HG03039 (cell line): ENCODE data around the gene PMPCB.
A peak's percentile ranks its signal among the peaks of the same experiment; 100 is the strongest.
"Not testable (repeated sequence)": the region's sequence is repeated elsewhere in the genome, so short reads cannot be mapped to it uniquely, and the experiment has no call there.

ENCODE experiments used
- ATAC-seq: cut with Tn5 transposase; IDR thresholded peaks from one replicate; pipeline ENCODE4 v1.9.1; 2021; ENCODE audit warnings: mild to moderate bottlenecking, moderate library complexity; ENCODE audit not compliant: unreplicated experiment

The PMPCB gene

DNA sequence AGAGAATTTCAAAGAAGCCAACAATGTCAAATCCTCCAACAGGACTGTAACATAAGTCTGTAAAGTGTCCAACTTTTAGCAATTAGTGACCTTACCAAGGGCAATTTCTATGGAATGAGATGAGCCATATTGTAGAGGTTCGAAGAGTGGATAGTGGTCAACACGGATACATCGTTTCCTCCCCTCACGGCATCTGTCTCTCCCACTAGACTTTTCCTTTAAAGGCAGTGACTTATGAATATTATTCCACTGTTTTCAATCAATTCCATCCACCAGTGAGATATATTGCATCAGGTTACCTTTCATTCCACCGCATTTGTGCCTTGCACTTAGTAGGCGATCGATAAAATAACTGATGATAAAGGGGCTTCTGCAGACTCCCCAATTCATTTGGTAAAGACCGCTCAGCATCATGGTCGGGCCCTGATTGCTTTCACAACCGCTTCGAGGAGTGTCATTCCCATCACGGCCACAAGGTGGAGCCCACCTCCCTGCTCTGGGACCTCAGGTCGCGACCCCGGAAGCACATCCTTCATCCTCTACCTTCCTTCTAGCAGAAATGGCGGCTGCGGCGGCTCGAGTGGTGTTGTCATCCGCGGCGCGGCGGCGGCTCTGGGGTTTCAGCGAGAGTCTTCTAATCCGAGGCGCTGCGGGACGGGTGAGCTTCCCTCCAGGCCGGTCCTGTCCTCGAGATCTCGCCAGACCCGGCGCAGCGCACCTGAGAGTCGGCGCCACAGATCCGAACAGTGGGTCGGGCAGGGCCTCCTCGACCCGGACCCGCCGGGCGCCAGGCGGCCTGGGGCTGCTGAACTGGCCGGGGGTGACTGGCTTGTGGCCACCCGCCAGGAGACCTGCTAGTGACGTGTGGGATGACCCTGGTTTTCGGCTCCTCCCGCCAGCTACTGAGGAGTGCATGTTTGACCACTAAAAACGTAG is at the start of gene PMPCB:
TSS of gene PMPCB (plus strand) at position 535 of the 936 bp plus-strand sequence. CDS start at position 560, 25 bp downstream.
- peak; percentile 87 for ATAC-seq

DNA sequence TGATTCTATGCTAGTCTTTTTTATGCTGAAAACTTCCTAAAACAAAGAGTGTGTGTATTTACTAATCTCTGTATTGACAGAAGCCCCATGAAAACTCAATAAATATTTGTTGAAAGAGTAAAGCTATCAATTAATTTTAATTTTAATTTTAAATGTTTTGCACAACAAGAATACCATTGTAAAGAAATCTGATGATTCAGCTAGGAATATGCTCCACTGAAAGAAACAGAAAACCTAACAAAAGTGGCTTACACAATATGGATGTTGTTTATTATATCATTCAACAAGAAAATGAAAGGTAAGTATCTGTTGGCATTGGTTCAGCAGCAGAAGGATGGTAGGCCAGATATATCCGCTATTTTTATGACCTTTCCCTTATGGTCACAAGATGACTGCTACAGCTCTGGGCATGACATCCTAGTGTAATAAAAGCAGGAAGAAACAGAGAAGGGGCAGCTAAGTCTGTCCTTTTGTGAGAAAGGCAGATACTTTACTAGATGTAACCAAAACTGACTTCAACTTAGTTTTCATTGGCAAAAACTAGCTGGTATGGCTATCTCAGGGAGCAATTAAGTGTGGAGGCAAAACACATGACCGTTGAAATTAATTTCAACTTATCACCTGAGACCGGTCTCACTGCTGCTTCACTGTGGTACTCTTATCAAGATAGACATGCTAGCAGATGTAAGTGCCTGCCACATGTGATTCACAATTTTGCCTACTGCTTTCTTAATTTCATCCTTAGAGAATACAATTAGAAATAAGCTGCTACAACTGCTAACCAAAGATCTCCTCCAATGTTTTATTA is 43.3 kb upstream of the PMPCB start:
- ATAC-seq, result not testable (repeated sequence)

DNA sequence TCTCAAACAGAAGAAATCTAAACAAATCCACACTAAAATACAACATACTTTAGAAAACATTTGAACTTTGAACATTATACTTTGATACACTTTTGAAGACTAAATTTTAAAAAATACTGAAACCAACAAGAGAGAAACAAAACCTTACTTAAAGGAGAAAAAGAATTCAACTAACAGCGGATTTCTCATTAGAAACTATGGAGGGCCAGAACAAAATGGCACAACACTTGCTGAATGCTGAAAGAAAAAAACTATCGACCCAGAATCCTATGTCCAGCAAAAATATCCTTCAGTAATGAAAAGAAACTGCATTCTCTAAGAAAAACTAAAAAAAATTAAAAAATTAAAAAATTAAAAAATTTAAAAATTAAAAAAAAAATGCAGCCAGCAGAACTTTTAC is 33.2 kb upstream of the PMPCB start:
- ATAC-seq, result not testable (repeated sequence)

DNA sequence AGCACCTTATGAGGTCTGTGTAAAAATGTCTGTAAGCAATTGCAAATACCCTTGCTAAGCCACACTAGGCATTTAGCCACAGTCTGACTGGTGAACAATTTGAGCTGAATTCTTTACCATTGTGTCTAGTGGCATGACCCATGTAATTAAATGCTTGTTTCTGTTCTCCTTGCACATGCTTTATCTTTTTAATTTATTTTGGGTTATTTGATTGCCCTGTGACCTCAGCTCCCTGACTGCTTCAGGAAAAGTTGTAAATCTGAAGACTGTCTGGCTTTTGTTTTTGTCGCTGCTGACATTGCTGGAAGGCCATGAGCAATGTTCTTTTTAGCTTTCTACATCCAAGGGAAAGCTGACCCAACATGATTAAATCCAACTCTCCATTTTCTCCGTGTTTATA is 31.0 kb upstream of the PMPCB start:
- ATAC-seq, result not testable (repeated sequence)

DNA sequence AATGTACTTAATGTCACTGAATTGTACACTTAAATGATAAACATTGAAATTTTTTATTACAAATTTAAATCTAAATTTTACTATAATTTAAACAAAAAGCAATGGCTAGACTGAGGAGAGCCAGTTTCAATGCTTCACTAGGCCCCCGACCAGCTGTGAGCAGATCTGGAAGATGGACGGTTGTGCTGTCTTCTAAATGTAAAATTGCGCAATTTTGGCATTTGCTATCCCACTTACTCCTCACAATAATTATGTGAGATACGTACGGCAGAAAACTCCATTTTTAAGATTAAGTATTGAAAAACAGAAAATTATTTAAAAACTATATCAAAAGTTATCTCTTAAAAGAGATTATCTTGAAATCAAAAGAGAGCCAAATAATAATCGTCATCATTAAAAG is 23.9 kb upstream of the PMPCB start:
- not testable (repeated sequence) for ATAC-seq

DNA sequence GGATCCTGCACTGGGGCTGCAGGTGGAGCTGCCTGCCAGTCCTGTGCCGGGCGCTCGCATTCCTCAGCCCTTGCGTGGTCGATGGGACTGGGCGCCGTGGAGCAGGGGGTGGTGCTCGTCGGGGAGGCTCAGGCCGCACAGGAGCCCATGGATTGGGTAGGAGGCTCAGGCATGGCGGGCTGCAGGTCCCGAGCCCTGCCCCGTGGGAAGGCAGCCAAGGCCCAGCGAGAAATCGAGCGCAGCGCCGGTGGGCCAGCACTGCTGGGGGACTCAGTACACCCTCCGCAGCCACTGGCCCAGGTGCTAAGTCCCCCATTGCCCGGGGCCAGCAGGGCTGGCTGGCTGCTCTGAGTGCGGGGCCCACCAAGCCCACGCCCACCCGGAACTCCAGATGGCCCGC is 22.4 kb upstream of the PMPCB start:
- ATAC-seq, result not testable (repeated sequence)

DNA sequence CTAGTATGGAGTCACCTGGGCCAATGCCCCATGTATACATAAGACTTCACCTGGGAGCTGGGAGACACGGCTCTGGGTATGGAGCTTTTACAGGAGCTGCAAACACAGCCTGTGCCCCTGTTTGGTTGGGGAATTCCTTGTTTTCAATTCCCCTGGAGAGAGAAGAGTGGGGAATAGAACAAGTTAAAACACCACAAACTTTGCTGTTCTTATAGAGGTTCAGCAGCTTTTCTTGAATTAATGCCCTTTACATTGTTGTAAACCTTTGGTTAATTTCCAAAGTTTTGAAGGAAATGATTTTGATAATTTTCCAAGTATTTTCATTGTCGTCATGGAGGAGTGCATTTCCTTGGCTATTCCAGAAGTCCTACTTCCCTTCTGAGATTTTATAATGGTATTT is 19.0 kb upstream of the PMPCB start:
- not testable (repeated sequence) for ATAC-seq

- peak; percentile 37 for ATAC-seq
Measured at GRCh38 chr7:103279636-103279962, 17.6 kb upstream of the PMPCB start.

DNA sequence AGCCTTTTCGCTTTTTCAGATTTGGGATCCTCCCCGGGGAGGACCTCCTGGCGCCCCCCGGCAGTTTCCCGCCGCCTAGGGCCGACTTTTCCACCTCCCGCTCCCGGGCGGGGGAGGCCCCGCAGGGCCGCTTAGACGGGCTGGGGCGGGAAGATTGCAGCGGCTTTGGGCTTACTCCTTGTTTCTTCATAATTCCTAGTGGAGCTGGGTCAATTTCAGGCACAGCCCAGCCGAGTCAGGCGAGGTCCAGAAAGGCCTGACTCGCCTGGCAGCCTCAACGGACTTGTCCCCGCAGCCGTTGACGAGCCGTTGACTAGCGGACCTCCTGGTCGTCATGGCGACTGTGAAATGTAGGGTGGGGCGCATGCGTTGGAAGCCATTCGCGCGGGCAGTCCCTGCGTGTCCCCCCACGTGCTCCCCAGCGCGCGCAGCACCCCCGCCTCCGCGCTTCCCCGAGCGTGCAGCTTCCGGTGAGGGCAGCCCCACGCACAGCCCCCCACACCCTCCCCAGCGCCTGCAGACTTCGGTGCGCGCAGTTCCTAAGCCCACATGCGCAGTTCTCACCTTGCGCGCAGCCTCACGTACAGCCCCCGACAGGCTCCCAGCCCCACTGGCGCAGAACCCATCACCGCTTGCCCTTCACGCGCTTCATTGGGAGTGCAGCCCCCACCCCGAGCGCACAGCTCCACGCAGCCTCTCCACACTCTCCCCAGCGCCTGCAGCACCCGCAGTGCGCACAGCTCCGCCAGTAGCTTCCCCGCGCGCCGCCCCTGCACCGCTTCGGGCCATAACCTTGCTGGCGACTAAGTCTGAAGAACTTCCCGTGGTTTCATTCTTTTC is 17.1 kb upstream of the PMPCB start:
- peak; percentile 96 for ATAC-seq

- not testable (repeated sequence) for ATAC-seq
Measured at GRCh38 chr7:103280803-103281155, 16.5 kb upstream of the PMPCB start.

DNA sequence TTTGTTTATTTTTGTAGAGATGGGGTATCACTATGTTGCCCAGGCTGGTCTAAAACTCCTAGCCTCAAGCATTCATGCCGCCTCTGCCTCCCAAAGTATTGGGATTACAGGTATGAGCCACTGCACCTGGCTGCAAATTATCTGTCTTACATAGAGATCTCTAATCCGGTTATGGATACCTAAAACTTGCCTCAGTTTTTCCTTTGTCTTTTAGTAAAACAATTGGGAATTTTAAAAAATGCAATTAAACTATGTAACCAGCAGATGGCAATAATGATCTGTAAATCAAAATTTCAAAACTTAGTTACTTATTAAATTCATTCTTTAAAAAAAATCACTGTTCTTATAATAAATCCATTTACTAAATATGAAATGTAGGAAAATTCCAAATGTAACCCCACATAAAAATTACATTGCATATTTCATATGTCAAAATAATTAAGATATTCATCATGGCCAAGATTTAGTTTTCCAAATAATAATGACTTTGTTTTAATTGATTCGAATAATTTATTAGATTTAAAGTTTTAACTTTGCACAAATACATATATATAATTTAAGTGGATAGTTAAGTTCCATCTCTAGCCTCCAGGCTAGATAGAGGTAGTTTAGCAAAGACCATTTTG is 14.3 kb upstream of the PMPCB start:
- not testable (repeated sequence) for ATAC-seq

- no peak for ATAC-seq
Measured at GRCh38 chr7:103292122-103292521, 5.1 kb upstream of the PMPCB start.

DNA sequence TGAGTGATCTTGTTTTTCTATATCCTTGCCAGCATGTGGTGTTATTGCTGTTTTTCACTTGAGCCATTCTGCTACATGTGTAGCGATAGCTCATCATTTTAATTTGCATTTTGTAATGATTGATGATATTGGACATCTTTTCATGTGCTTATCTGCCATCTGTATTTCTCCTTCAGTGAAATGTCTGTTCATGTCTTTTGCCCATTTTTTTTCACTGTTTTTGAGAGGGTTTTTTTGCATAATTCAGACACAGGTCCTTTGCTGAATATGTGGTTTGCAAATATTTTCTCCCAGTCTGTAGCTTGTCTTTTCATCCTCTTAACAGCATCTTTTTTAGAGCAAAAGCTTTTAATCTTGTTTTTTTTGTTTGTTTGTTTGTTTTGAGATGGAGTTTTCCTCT is 3.7 kb upstream of the PMPCB start:
- ATAC-seq, result no peak

DNA sequence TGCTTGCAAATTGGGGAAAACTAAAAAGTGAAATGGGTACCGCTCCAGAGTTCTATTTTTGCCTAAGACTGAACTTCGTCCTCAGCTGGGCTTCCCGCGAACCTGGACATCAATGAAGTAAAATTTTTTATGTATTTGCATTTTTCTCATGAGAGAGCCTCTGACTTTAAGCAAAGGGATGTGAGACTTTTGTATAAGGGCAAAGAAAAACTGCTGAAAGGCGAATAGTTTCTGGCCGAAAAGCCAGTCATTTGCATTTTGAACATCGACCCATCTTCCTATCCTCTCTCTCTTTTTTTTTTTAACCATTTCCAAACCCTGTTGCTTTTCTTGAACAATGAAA is 573 bp downstream of the PMPCB start:
- ATAC-seq, result no peak

- ATAC-seq, result no peak
Measured at GRCh38 chr7:103299660-103300059, 2.4 kb downstream of the PMPCB start.

- no peak for ATAC-seq
Measured at GRCh38 chr7:103301441-103301840, 4.2 kb downstream of the PMPCB start.

GRCh38 chr7:103307503-103308231 is 10.4 kb downstream of the PMPCB start:
- no peak for ATAC-seq

DNA sequence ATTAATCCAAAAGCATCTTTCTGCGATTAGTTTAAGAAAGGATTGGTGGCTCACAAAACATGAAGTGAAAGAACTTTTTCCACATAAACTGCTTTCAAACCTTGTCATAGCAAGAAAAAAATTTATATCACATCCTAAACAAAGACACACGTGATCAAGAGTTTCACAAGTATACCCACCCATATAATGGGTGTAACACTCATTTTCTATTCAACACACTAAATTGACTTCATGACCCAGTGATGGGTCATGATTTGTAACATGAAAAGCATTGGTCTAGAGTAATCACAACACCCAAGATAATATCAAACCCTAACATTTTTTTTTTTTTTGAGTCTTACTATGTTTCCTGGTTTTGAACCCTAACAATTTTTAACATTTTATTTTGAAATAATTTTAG is 17.6 kb downstream of the PMPCB start:
- no peak for ATAC-seq

DNA sequence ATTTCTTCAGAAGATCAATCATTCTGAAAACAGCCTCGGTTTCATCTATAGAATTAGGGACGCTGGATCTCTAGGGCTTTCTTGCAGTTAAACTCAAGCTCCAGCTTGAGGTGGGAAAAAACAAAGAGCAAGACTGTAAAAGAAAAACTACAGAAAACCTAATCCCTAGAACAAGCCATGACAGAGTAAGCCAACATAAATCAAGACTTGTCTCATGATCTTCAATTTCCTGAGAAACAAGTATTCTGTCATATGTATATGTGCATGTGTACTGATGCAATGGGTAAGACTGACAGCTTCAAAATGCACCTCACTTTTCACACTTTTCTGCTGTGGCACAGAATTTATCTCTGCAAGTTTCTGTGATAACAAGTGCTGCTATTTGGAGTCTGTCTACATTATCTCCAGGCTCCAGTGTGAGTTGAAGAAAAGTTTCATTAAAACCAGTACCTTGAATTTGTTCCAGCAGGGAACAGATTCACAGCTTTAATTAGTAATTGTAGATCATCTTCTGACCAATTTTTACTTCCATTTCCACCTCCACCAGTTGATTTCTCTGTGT is 19.2 kb downstream of the PMPCB start:
- no peak for ATAC-seq

GRCh38 chr7:103317009-103317408 is 19.8 kb downstream of the PMPCB start:
- no peak for ATAC-seq
